ENCODE results near the gene PSMD5.

The PSMD5 gene

GRCh38 chr9:120842685-120843485 lies at the start of gene PSMD5:
Gene PSMD5 (minus strand): TSS chr9:120842922. CDS start chr9:120842909, 13 bp downstream.
- peak; percentile 97 for DNase-seq

GRCh38 chr9:120891884-120892747 lies 49.4 kb upstream of the PSMD5 start:
- no peak for DNase-seq

- DNase-seq: no peak
These were observed 48.6 kb upstream of the PSMD5 start for GRCh38 chr9:120891245-120891883.

GRCh38 chr9:120890320-120891244 lies 47.9 kb upstream of the PSMD5 start:
- no peak for DNase-seq

- DNase-seq: no peak
These were observed 47.0 kb upstream of the PSMD5 start for GRCh38 chr9:120889606-120890271.

GRCh38 chr9:120888626-120889025 lies 45.9 kb upstream of the PSMD5 start:
- no peak for DNase-seq

- DNase-seq: no peak
These were observed 43.8 kb upstream of the PSMD5 start for GRCh38 chr9:120886490-120886967.

- no peak for DNase-seq
These were observed 43.2 kb upstream of the PSMD5 start for GRCh38 chr9:120885958-120886357.

GRCh38 chr9:120885457-120885856 lies 42.7 kb upstream of the PSMD5 start:
- DNase-seq: no peak

GRCh38 chr9:120883608-120883996 lies 40.9 kb upstream of the PSMD5 start:
- DNase-seq: no peak

- DNase-seq: no peak
These were observed 40.3 kb upstream of the PSMD5 start for GRCh38 chr9:120882935-120883607.

GRCh38 chr9:120879446-120879845 lies 36.7 kb upstream of the PSMD5 start:
- DNase-seq: no peak

- no peak for DNase-seq
These were observed 35.7 kb upstream of the PSMD5 start for GRCh38 chr9:120878188-120879130.

GRCh38 chr9:120877276-120878034 lies 34.7 kb upstream of the PSMD5 start:
- DNase-seq: no peak

GRCh38 chr9:120876842-120877240 lies 34.1 kb upstream of the PSMD5 start, which contains the start of gene PHF19:
Gene PHF19 (minus strand): TSS chr9:120877188. CDS start chr9:120874741, 2,447 bp downstream.
- no peak for DNase-seq

GRCh38 chr9:120875954-120876841 lies 33.5 kb upstream of the PSMD5 start:
- DNase-seq: peak; percentile 62

- no peak for DNase-seq
These were observed 32.9 kb upstream of the PSMD5 start for GRCh38 chr9:120875643-120875953.

GRCh38 chr9:120875195-120875565 lies 32.5 kb upstream of the PSMD5 start:
- DNase-seq: no peak

All from amniotic stem cell (primary cell).